B cell (primary cell): ENCODE results near the gene METTL23. TPM values are rescaled to one million over a fixed set of nuclear protein-coding genes. Genes with fewer than 3 reads are reported as not detected.

ENCODE experiments used
- ATAC-seq: fragments of 200-7000 bp; cut with Tn5 transposase; one replicate; pipeline ENCODE4 v1.10.0; 2021; ENCODE audit warnings: low read depth, mild to moderate bottlenecking, moderate number of reproducible peaks, moderate library complexity
- CTCF ChIA-PET: fragments of 350-600 bp; sonication (Branson Sonifier 250); formaldehyde crosslinking; loops from one replicate; lab custom pipeline; 2021; ENCODE audit warnings: antibody characterized with exemption, inconsistent platforms; lab: Charles Lee
- POLR2A ChIA-PET: fragments of 350-600 bp; sonication (Branson Sonifier 250); formaldehyde crosslinking; loops from one replicate; lab custom pipeline; 2021; ENCODE audit warnings: antibody characterized with exemption; lab: Charles Lee
- DNase-seq: peaks from one replicate; pipeline ENCODE4 v3.0.0; 2013
- H2AFZ ChIP-seq: 2 replicates; pipeline ENCODE4 v1.6.1; 2012; ENCODE audit warnings: mild to moderate bottlenecking, low read depth, low read length; ENCODE audit not compliant: insufficient read depth, poor library complexity, severe bottlenecking
- H3K27ac ChIP-seq, 2 donors: 1 replicate in 1 of 2; 2 replicates in 1 of 2; pipeline ENCODE4 v1.5.1; 2012 to 2013; ENCODE audit warnings: low read length in 2 of 2, mild to moderate bottlenecking in 2 of 2, moderate library complexity in 1 of 2
- H3K27me3 ChIP-seq, 4 experiments: fragments of 200-600 bp in 1 of 4; sonication (generic) in 1 of 4; replicated peaks in 1 of 4; 1 replicate in 2 of 4; 2 replicates in 2 of 4; pipeline versions ENCODE4 v1.6.1 to v1.7.0; 2013 to 2016; ENCODE audit warnings: low read length in 3 of 4, mild to moderate bottlenecking in 2 of 4, mixed read lengths in 1 of 4, moderate library complexity in 1 of 4; ENCODE audit not compliant: insufficient read depth in 4 of 4, control insufficient read depth in 3 of 4; ENCODE audit errors: control extremely low read depth in 1 of 4
- H3K36me3 ChIP-seq, 2 experiments: replicated peaks in 1 of 2; 1 replicate in 1 of 2; 2 replicates in 1 of 2; pipeline versions ENCODE4 v1.6.1 to v1.7.1; 2013; ENCODE audit warnings: low read length in 1 of 2; ENCODE audit not compliant: insufficient read depth in 2 of 2, control insufficient read depth in 1 of 2; ENCODE audit errors: control extremely low read depth in 1 of 2, extremely low read depth in 1 of 2
- H3K4me1 ChIP-seq, 2 donors: fragments of 200-600 bp in 1 of 2; sonication (generic) in 1 of 2; 1 replicate in 1 of 2; 2 replicates in 1 of 2; pipeline versions ENCODE4 v1.5.1 to v1.6.1; 2013 to 2017; ENCODE audit warnings: low read length in 2 of 2; ENCODE audit not compliant: control insufficient read depth in 2 of 2, insufficient read depth in 2 of 2
- H3K4me2 ChIP-seq: replicated peaks from 2 replicates; pipeline ENCODE3; 2012; ENCODE audit warnings: mild to moderate bottlenecking, low read depth, low read length; ENCODE audit not compliant: poor library complexity, severe bottlenecking
- H3K4me3 ChIP-seq, 5 experiments: fragments of 200-600 bp in 1 of 5; sonication (generic) in 1 of 5; 1 replicate in 3 of 5; 2 replicates in 2 of 5; pipeline versions ENCODE4 v1.5.1 to v1.7.0; 2011 to 2016; ENCODE audit warnings: low read length in 4 of 5, mild to moderate bottlenecking in 4 of 5, low read depth in 2 of 5, control low read depth in 1 of 5, moderate library complexity in 1 of 5; ENCODE audit not compliant: insufficient read depth in 1 of 5; ENCODE audit errors: control extremely low read depth in 1 of 5, extremely low read depth in 1 of 5
- H3K79me2 ChIP-seq: fragments of 200-600 bp; sonication (generic); one replicate; pipeline ENCODE4 v1.6.0; 2016; ENCODE audit warnings: low read length; ENCODE audit not compliant: control insufficient read depth, insufficient read depth
- H3K9ac ChIP-seq: fragments of 200-600 bp; sonication (generic); 2 replicates; pipeline ENCODE4 v1.6.1; 2017; ENCODE audit warnings: mild to moderate bottlenecking, low read length, moderate library complexity
- H3K9me3 ChIP-seq, 3 donors: one replicate each; pipeline versions ENCODE4 v1.6.1 to v1.7.1; 2013; ENCODE audit warnings: low read length in 2 of 3; ENCODE audit not compliant: control insufficient read depth in 2 of 3, insufficient read depth in 1 of 3; ENCODE audit errors: control extremely low read depth in 1 of 3
- H4K20me1 ChIP-seq: 2 replicates; pipeline ENCODE4 v1.6.0; 2012; ENCODE audit warnings: mild to moderate bottlenecking, low read length; ENCODE audit not compliant: insufficient read depth, control insufficient read depth, poor library complexity, severe bottlenecking
- H3K27ac Mint-ChIP-seq: one replicate; pipeline ENCODE4 v1.8.0; 2021; ENCODE audit warnings: mixed read lengths
- H3K27me3 Mint-ChIP-seq: one replicate; pipeline ENCODE4 v1.8.0; 2021; ENCODE audit warnings: mixed read lengths
- H3K4me1 Mint-ChIP-seq: one replicate; pipeline ENCODE4 v1.8.0; 2021; ENCODE audit warnings: mixed read lengths
- H3K4me3 Mint-ChIP-seq: one replicate; pipeline ENCODE4 v1.8.0; 2021; ENCODE audit warnings: mixed read lengths
- H3K9me3 Mint-ChIP-seq: one replicate; pipeline ENCODE4 v1.8.0; 2022; ENCODE audit warnings: mixed read lengths; ENCODE audit not compliant: insufficient read depth
- EZH2 ChIP-seq: IDR thresholded peaks from 2 replicates; pipeline ENCODE4 v1.6.1; 2012; ENCODE audit warnings: borderline replicate concordance, low read depth, mild to moderate bottlenecking, moderate library complexity, low read length; ENCODE audit not compliant: insufficient read depth, poor library complexity, severe bottlenecking
- WGBS: methylation state at CpG from one replicate; pipeline ENCODE4 v1.1.5; 2013; ENCODE audit warnings: missing lambda C conversion rate; ENCODE audit not compliant: insufficient coverage; 5-methylcytosine and 5-hydroxymethylcytosine counted together
- intact Hi-C: fragments of 100-400 bp; cut with micrococcal nuclease; formaldehyde crosslinking; loops from one replicate; pipeline ENCODE4 v1.10.0; 2022
- polyA plus RNA-seq: library from polyadenylated mRNA; depleted of rRNA; stranded (reverse); fragments of >200 nt; gene quantifications from 2 replicates; pipeline ENCODE4 v1.2.3, GENCODE V29; 2012
- total RNA-seq, 2 donors: library from RNA; stranded (reverse); fragments of 120-200 nt in 1 of 2; gene quantifications; 1 replicate in 1 of 2; 2 replicates in 1 of 2; pipeline versions ENCODE4 v1.2.3 to v1.2.4, GENCODE V29; 2013 to 2022
- TF ChIP-seq, protein P1 (sequence below): fragments of 200-600 bp; IDR thresholded peaks from one replicate; pipeline ENCODE4 v1.8.0; 2022; ENCODE audit warnings: antibody characterized with exemption, mild to moderate bottlenecking

Gene METTL23
- total and polyA plus RNA-seq, 2 donors (not counting 1 experiment from before 2014, with no cell fraction given) = 64.0 to 68.1 TPM

DNA sequence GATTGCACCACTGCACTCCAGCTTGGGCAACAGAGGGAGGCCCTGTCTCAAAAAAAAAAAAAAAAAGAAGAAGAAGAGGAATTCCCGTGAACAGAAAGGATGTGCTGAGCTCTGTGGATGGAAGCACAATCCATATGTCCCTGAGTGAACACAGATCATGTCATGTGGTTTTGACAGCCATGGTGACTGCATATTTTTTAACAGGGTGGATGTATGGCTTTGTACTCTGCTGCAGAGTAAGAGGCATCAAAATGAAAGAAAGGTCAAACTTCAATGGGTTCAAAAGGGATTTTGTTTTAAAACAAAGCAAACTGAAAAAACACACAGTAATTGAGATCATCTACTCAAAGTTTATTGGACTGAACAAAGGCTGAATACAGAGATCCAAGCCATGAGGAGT is 47.4 kb upstream of the METTL23 start:
- H4K20me1 ChIP-seq = no peaks in the 10 kb centered on the region
- Mint-ChIP-seq H3K9me3 (no peaks in the 10 kb centered on the region), H3K27ac (no peak overlapping the region), H3K27me3 (no peaks in the 10 kb centered on the region), H3K4me1 (no peaks in the 10 kb centered on the region), H3K4me3 (no peak overlapping the region)
- no peaks in the 10 kb centered on the region for H3K79me2 ChIP-seq
- H3K9me3 ChIP-seq = peaks cover 0 to 4% (median 0%) of the 10 kb centered on the region in 3 donors
- intact Hi-C loops = no loop called here
- H3K4me2 ChIP-seq = no peak overlapping the region
- H3K9ac ChIP-seq = no peak overlapping the region
- no peak overlapping the region for H3K4me3 ChIP-seq
- TF ChIP-seq, protein P1, sequence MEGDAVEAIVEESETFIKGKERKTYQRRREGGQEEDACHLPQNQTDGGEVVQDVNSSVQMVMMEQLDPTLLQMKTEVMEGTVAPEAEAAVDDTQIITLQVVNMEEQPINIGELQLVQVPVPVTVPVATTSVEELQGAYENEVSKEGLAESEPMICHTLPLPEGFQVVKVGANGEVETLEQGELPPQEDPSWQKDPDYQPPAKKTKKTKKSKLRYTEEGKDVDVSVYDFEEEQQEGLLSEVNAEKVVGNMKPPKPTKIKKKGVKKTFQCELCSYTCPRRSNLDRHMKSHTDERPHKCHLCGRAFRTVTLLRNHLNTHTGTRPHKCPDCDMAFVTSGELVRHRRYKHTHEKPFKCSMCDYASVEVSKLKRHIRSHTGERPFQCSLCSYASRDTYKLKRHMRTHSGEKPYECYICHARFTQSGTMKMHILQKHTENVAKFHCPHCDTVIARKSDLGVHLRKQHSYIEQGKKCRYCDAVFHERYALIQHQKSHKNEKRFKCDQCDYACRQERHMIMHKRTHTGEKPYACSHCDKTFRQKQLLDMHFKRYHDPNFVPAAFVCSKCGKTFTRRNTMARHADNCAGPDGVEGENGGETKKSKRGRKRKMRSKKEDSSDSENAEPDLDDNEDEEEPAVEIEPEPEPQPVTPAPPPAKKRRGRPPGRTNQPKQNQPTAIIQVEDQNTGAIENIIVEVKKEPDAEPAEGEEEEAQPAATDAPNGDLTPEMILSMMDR = no peak
- no peak for TF ChIP-seq EZH2
- H2AFZ ChIP-seq = no peak overlapping the region
- H3K27me3 ChIP-seq = peaks cover 0 to 3% (median 0%) of the 10 kb centered on the region in 4 experiments
- ChIA-PET POLR2A (interaction anchor here (0.6 to 0.7 kb wide), 2 partner anchors 67 to 1672 kb away, joined by 4 to 5 read pairs; no protein-coding TSS in a partner anchor), CTCF (interaction anchor here (0.7 kb wide), 1 partner anchor 274 kb away, joined by 3 read pairs; no protein-coding TSS in a partner anchor)
- 83% methylated on average over 1 of the region's 1 CpG for WGBS
- no peak for DNase-seq
- H3K36me3 ChIP-seq = no peaks in the 10 kb centered on the region
- H3K27ac ChIP-seq = no peak overlapping the region
- no peak for ATAC-seq
- H3K4me1 ChIP-seq = no peaks in the 10 kb centered on the region

DNA sequence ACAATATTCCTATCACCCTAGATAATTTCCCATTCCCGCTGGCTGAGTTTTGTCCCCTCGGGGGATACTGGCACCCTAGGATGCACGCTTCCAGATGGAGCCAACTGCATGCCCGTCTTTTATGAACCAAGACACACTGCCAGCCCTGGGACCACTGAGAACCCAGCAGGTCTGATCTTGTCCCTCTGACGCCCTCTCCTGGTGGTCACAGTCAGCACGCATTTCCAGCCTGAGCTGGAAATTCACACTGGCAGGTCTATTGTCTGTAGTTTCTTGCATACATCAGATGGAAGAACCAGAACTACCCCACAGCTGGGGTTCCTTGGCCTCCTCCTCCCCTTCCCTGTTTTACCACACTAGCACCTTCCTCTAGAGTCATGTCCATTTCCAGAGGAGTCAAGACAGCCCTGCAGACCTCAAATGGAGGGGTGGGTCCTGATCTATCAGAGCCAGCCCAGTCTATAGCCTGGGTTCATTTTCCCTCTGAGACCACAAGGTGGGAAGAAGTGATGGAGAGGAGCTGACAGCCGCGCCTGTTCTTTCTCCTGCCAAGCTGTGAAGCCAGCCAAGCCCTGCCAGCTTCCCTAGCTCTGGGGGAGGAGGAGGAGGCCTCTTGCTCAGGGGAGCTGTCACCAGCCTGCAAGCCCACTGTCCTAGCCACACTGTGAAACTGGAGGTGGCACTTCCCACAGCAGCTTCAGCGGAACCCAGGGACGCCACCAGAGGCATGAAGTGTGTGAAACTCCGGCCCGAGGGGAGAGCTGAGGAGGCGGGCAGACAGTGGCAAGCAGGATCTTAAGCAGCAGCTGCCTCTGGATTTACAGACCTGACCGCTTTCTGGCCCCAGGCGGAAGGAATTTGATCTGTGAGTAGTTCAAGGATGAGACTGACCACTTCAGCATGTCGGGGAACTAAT is 45.2 kb upstream of the METTL23 start:
- POLR2A ChIA-PET = no interaction called here
- no peak overlapping the region for H3K9ac ChIP-seq
- no peaks in the 10 kb centered on the region for H3K79me2 ChIP-seq
- no peak overlapping the region for H3K4me3 ChIP-seq
- no peak overlapping the region for H3K27ac ChIP-seq
- no peaks in the 10 kb centered on the region for H3K9me3 ChIP-seq
- DNase-seq (peak; percentile 57), ATAC-seq (peak; percentile 53)
- Mint-ChIP-seq H3K9me3 (no peaks in the 10 kb centered on the region), H3K27me3 (no peaks in the 10 kb centered on the region), H3K27ac (no peak overlapping the region), H3K4me3 (no peak overlapping the region), H3K4me1 (no peaks in the 10 kb centered on the region)
- no peaks in the 10 kb centered on the region for H3K36me3 ChIP-seq
- TF ChIP-seq, protein P1 = peak; percentile 65
- no peak for TF ChIP-seq EZH2
- CTCF ChIA-PET = interaction anchor here (0.6 to 1.6 kb wide), 15 partner anchors 9 to 382 kb away, joined by 3 to 7 read pairs (median 4); no protein-coding TSS in a partner anchor
- no peaks in the 10 kb centered on the region for H3K4me1 ChIP-seq
- no peak overlapping the region for H3K4me2 ChIP-seq
- WGBS = 71% methylated on average over 16 of the region's 16 CpGs
- peaks cover 0 to 8% (median 0%) of the 10 kb centered on the region in 4 experiments for H3K27me3 ChIP-seq
- intact Hi-C loops = no loop called here
- H4K20me1 ChIP-seq = no peaks in the 10 kb centered on the region
- no peak overlapping the region for H2AFZ ChIP-seq
